Hepatocyte (in vitro differentiated cells): ENCODE results near the gene OR10G3. TPM values are rescaled to one million over a fixed set of nuclear protein-coding genes. Genes with fewer than 3 reads are reported as not detected.

Experiments
- DNase-seq: peaks from one replicate; pipeline ENCODE4 v3.0.0-alpha.2; 2016; ENCODE audit warnings: low spot score
- H2AFZ ChIP-seq: fragments of 200-600 bp; sonication (generic); 2 replicates; pipeline ENCODE4 v1.6.0; 2016; ENCODE audit warnings: antibody characterized with exemption, mild to moderate bottlenecking
- H3K27ac ChIP-seq: fragments of 200-600 bp; sonication (generic); 2 replicates; pipeline ENCODE4 v1.5.1; 2016; ENCODE audit warnings: mild to moderate bottlenecking
- H3K27me3 ChIP-seq: fragments of 200-600 bp; sonication (generic); 2 replicates; pipeline ENCODE4 v1.6.1; 2016
- H3K36me3 ChIP-seq: fragments of 200-600 bp; sonication (generic); replicated peaks from 2 replicates; pipeline ENCODE4 v1.5.1; 2016; ENCODE audit warnings: low read depth; ENCODE audit not compliant: insufficient read depth
- H3K4me1 ChIP-seq: fragments of 200-600 bp; sonication (generic); 2 replicates; pipeline ENCODE4 v1.5.1; 2016; ENCODE audit warnings: mild to moderate bottlenecking, moderate library complexity; ENCODE audit not compliant: insufficient read depth
- H3K4me2 ChIP-seq: fragments of 200-600 bp; sonication (generic); 2 replicates; pipeline ENCODE4 v1.6.0; 2016
- H3K4me3 ChIP-seq: fragments of 200-600 bp; sonication (generic); 2 replicates; pipeline ENCODE4 v1.5.1; 2016; ENCODE audit warnings: mild to moderate bottlenecking
- H3K79me2 ChIP-seq: fragments of 200-600 bp; sonication (generic); 2 replicates; pipeline ENCODE4 v1.6.0; 2017; ENCODE audit warnings: mild to moderate bottlenecking
- H3K9me2 ChIP-seq: fragments of 200-600 bp; sonication (generic); replicated peaks from 2 replicates; pipeline ENCODE4 v1.6.0; 2017; ENCODE audit warnings: mild to moderate bottlenecking; ENCODE audit not compliant: insufficient read depth
- H3K9me3 ChIP-seq: fragments of 200-600 bp; sonication (generic); 2 replicates; pipeline ENCODE4 v1.5.1; 2016; ENCODE audit warnings: low read depth, mild to moderate bottlenecking
- H4K20me1 ChIP-seq: fragments of 200-600 bp; sonication (generic); 2 replicates; pipeline ENCODE4 v1.6.0; 2016; ENCODE audit warnings: mild to moderate bottlenecking; ENCODE audit not compliant: insufficient read depth, poor library complexity, severe bottlenecking
- CTCF ChIP-seq: fragments of 200-600 bp; sonication (generic); IDR thresholded peaks from 2 replicates; pipeline ENCODE4 v1.5.1; 2016; ENCODE audit warnings: antibody characterized with exemption, mild to moderate bottlenecking; ENCODE audit not compliant: poor library complexity
- EZH2 ChIP-seq: fragments of 200-600 bp; sonication (generic); IDR thresholded peaks from 2 replicates; pipeline ENCODE4 v1.6.1; 2016; ENCODE audit warnings: antibody characterized with exemption, mild to moderate bottlenecking, borderline replicate concordance
- EZH2phosphoT487 ChIP-seq: fragments of 200-600 bp; sonication (generic); IDR thresholded peaks from one replicate; pipeline ENCODE4 v1.6.1; 2018; ENCODE audit warnings: antibody characterized with exemption, mild to moderate bottlenecking, low read depth, moderate library complexity; ENCODE audit not compliant: unreplicated experiment, severe bottlenecking
- WGBS: methylation state at CpG from one replicate; pipeline ENCODE4 v1.1.6; 2016; ENCODE audit warnings: low lambda C conversion rate; ENCODE audit errors: missing lambda C conversion rate; 5-methylcytosine and 5-hydroxymethylcytosine counted together
- polyA plus RNA-seq: library from polyadenylated mRNA; unstranded; fragments of >200 nt; fragmentation: Nextera tagmentation; extraction: Ambion mirVana; gene quantifications from 2 replicates; pipeline ENCODE4 v1.2.1, GENCODE V29; 2016
- total RNA-seq: library from RNA; depleted of rRNA; stranded (reverse); fragments of >200 nt; gene quantifications from 2 replicates; pipeline ENCODE4 v1.2.3, GENCODE V29; 2014

The OR10G3 gene
- total and polyA plus RNA-seq, 2 experiments from 2014 or later = not detected

GRCh38 chr14:21543521-21543960 lies 36.3 kb downstream of the OR10G3 start:
- Histone ChIP-seq H2AFZ (no peak overlapping the region), H3K36me3 (no peaks in the 10 kb centered on the region), H3K4me1 (no peaks in the 10 kb centered on the region), H3K27ac (no peak overlapping the region), H3K9me2 (no peaks in the 10 kb centered on the region), H3K27me3 (peaks cover 10% of the 10 kb centered on the region), H4K20me1 (no peaks in the 10 kb centered on the region), H3K9me3 (no peaks in the 10 kb centered on the region), H3K4me2 (no peak overlapping the region), H3K4me3 (no peak overlapping the region), H3K79me2 (no peaks in the 10 kb centered on the region)
- TF ChIP-seq EZH2phosphoT487 (no peak), EZH2 (no peak), CTCF (no peak)
- no peak for DNase-seq
- WGBS = 23% methylated on average over 7 of the region's 7 CpGs

- Histone ChIP-seq H3K27ac (no peak overlapping the region), H2AFZ (no peak overlapping the region), H4K20me1 (no peaks in the 10 kb centered on the region), H3K36me3 (no peaks in the 10 kb centered on the region), H3K4me1 (peaks cover 5% of the 10 kb centered on the region), H3K4me2 (no peak overlapping the region), H3K4me3 (no peak overlapping the region), H3K9me2 (no peaks in the 10 kb centered on the region), H3K27me3 (peaks cover 24% of the 10 kb centered on the region), H3K79me2 (no peaks in the 10 kb centered on the region), H3K9me3 (no peaks in the 10 kb centered on the region)
- TF ChIP-seq EZH2 (no peak), CTCF (no peak), EZH2phosphoT487 (no peak)
- 89% methylated on average over 9 of the region's 9 CpGs for WGBS
- no peak for DNase-seq
Observed at GRCh38 chr14:21541413-21542074, 38.3 kb downstream of the OR10G3 start.

GRCh38 chr14:21539189-21539940 lies 40.5 kb downstream of the OR10G3 start:
- Histone ChIP-seq H3K4me2 (no peak overlapping the region), H3K27ac (no peak overlapping the region), H3K27me3 (peaks cover 46% of the 10 kb centered on the region)

More at GRCh38 chr14:21539189-21539940, 40.5 kb downstream of the OR10G3 start:
- Histone ChIP-seq H3K79me2 (no peaks in the 10 kb centered on the region), H3K9me3 (no peaks in the 10 kb centered on the region), H3K4me3 (no peak overlapping the region), H2AFZ (no peak overlapping the region), H4K20me1 (no peaks in the 10 kb centered on the region), H3K4me1 (peaks cover 11% of the 10 kb centered on the region), H3K9me2 (no peaks in the 10 kb centered on the region), H3K36me3 (no peaks in the 10 kb centered on the region)
- no peak for DNase-seq
- TF ChIP-seq CTCF (no peak), EZH2phosphoT487 (no peak), EZH2 (no peak)
- 19% methylated on average over 3 of the region's 3 CpGs for WGBS
